ENCODE data around the gene NUDT4. TPM values are rescaled to one million over a fixed set of nuclear protein-coding genes. Genes with fewer than 3 reads are reported as not detected.

The NUDT4 gene
- total RNA-seq, 3 donors from 2014 or later (not counting 1 experiment from before 2014, with no cell fraction given): 51.6 to 61.5 (median 52.2) TPM

- H3K9me3 ChIP-seq (ENCODE audit: control insufficient read depth, insufficient read depth, low read length): no peaks in the 10 kb centered on the region
- 94% methylated on average over 3 of the region's 3 CpGs for WGBS (ENCODE audit: insufficient coverage)
- peaks cover 8% of the 10 kb centered on the region for H3K4me1 ChIP-seq (ENCODE audit: control insufficient read depth, insufficient read depth, low read length)
- peaks cover 0 to 6% of the 10 kb centered on the region in 2 donors for H3K27me3 Mint-ChIP-seq (ENCODE audit: low read depth in 2 of 2)
- intact Hi-C loops (cut with micrococcal nuclease): no loop called here
- DNase-seq (no peak), ATAC-seq (no peak)
- no peak for TF ChIP-seq CTCF (IDR thresholded peaks at IDR 0.05)
- H3K36me3 ChIP-seq (ENCODE audit: control insufficient read depth, insufficient read depth, low read length): no peaks in the 10 kb centered on the region
- H3K36me3 Mint-ChIP-seq: no peaks in the 10 kb centered on the region
- no peaks in the 10 kb centered on the region for H3K27me3 ChIP-seq (ENCODE audit: control insufficient read depth, insufficient read depth, low read length)
- H3K4me3 ChIP-seq (ENCODE audit: low read length): no peak overlapping the region
- H3K27ac Mint-ChIP-seq: no peak overlapping the region
- no peak overlapping the region for H3K4me3 Mint-ChIP-seq
- no peak overlapping the region for H3K27ac ChIP-seq (ENCODE audit: low read length)
- peaks cover 4 to 8% of the 10 kb centered on the region in 2 donors for H3K4me1 Mint-ChIP-seq
- no peaks in the 10 kb centered on the region for H3K9me3 Mint-ChIP-seq
Observed at GRCh38 chr12:93368766-93369165, 9.0 kb upstream of the NUDT4 start.

DNA sequence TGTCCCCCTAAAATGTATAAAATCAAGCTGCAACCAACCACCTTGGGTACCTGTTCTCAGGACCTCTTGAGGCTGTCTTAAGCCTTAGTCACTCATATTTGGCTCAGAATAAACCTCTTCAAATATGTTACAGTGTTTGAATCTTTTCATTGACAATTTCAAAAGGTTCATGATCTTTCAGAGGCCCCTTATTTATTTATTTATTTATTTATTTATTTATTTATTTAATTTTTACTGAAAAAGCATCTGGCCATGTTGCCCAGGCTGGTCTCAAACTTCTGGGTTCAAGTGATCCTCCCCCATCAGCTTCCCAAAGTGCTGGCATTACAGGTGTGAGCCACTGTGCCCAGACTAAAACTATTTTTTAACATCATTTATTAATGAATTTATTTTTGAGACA, 8.2 kb upstream of the NUDT4 start:
- Histone ChIP-seq H3K27me3 (ENCODE audit: control insufficient read depth, insufficient read depth, low read length) (no peaks in the 10 kb centered on the region), H3K36me3 (ENCODE audit: control insufficient read depth, insufficient read depth, low read length) (no peaks in the 10 kb centered on the region), H3K4me3 (ENCODE audit: low read length) (no peak overlapping the region), H3K4me1 (ENCODE audit: control insufficient read depth, insufficient read depth, low read length) (peaks cover under 1% of the 10 kb centered on the region), H3K27ac (ENCODE audit: low read length) (no peak overlapping the region), H3K9me3 (ENCODE audit: control insufficient read depth, insufficient read depth, low read length) (no peaks in the 10 kb centered on the region)
- intact Hi-C loops (cut with micrococcal nuclease): no loop called here
- Mint-ChIP-seq H3K4me1 (peaks cover 0 to under 1% of the 10 kb centered on the region in 2 donors), H3K9me3 (no peaks in the 10 kb centered on the region), H3K27ac (no peak overlapping the region), H3K27me3 (ENCODE audit: low read depth in 2 of 2) (peaks cover 0 to 7% of the 10 kb centered on the region in 2 donors), H3K4me3 (no peak overlapping the region), H3K36me3 (no peaks in the 10 kb centered on the region)
- TF ChIP-seq CTCF (IDR thresholded peaks at IDR 0.05): no peak
- DNase-seq: no peak
- no peak for ATAC-seq

DNA sequence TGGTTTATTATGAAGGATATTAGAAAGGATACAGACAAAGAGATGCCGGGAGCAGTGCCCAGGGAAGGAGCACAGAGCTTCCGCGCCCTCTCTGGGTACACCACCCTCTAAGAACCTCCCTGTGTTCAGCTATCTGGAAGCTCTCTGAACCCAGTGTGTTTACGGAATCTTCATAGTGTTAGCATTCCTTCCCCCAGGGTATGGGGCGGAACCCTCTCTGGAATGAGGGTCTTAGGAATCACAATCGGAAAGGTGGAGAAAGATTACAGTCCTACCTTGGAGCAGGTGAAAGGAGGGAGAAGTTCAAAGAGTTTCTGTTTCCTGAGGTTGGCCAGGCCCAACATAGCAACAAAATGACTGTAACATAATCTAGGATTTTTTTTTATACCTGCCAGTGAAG, 6.8 kb upstream of the NUDT4 start:
- H3K9me3 Mint-ChIP-seq: no peaks in the 10 kb centered on the region
- H3K27ac Mint-ChIP-seq: no peak overlapping the region
- H3K27ac ChIP-seq (ENCODE audit: low read length): no peak overlapping the region
- no peaks in the 10 kb centered on the region for H3K27me3 ChIP-seq (ENCODE audit: control insufficient read depth, insufficient read depth, low read length)
- H3K4me1 ChIP-seq (ENCODE audit: control insufficient read depth, insufficient read depth, low read length): no peaks in the 10 kb centered on the region
- no peaks in the 10 kb centered on the region for H3K9me3 ChIP-seq (ENCODE audit: control insufficient read depth, insufficient read depth, low read length)
- no peaks in the 10 kb centered on the region for H3K36me3 Mint-ChIP-seq
- DNase-seq (no peak), ATAC-seq (no peak)
- no peak overlapping the region for H3K4me3 Mint-ChIP-seq
- H3K4me1 Mint-ChIP-seq: no peaks in the 10 kb centered on the region
- WGBS (ENCODE audit: insufficient coverage): 98% methylated on average over 6 of the region's 6 CpGs
- H3K4me3 ChIP-seq (ENCODE audit: low read length): no peak overlapping the region
- no peak for TF ChIP-seq CTCF (IDR thresholded peaks at IDR 0.05)
- H3K36me3 ChIP-seq (ENCODE audit: control insufficient read depth, insufficient read depth, low read length): no peaks in the 10 kb centered on the region
- H3K27me3 Mint-ChIP-seq (ENCODE audit: low read depth in 2 of 2): peaks cover 0 to 7% of the 10 kb centered on the region in 2 donors
- intact Hi-C loops (cut with micrococcal nuclease): no loop called here

DNA sequence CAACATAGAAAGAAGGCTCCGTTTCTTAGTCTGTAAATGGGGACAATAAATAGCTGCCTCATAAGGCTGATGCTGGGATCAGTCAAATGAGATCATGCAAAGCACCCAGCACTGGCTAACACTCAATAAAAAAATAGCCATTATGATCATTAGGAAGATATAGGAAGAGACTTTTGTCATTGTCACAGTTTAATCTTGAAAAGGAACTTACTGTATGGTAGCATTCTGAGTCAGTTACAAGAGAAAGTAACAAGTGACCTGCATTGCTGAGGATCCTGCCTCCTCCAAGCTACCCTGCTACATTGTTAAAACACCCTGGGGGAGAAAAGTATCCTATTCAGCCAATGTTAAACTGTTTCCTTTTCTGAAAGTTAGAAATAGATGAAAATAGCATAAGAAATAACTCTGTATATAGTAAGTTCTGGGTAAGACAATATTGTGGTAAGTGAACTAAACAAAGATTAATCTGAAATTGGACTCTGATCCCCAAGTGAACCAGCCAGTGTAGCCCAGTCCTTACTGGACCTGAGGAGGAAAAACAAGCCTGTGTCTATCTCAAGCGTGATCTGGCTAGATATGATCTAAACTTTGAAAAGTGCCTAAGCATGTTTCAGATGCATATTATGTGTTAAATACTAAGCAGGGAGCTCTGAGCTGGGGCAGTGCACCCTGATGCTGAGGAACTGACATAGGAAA, 3.6 kb upstream of the NUDT4 start:
- intact Hi-C loops (cut with micrococcal nuclease): no loop called here
- H3K4me1 ChIP-seq (ENCODE audit: control insufficient read depth, insufficient read depth, low read length): peaks cover 8% of the 10 kb centered on the region
- no peak overlapping the region for H3K4me3 ChIP-seq (ENCODE audit: low read length)
- H3K27ac ChIP-seq (ENCODE audit: low read length): no peak overlapping the region
- H3K36me3 ChIP-seq (ENCODE audit: control insufficient read depth, insufficient read depth, low read length): no peaks in the 10 kb centered on the region
- peaks cover 0 to 7% of the 10 kb centered on the region in 2 donors for H3K27me3 Mint-ChIP-seq (ENCODE audit: low read depth in 2 of 2)
- H3K36me3 Mint-ChIP-seq: no peaks in the 10 kb centered on the region
- WGBS (ENCODE audit: insufficient coverage): 95% methylated on average over 1 of the region's 2 CpGs
- ATAC-seq (no peak), DNase-seq (no peak)
- H3K27me3 ChIP-seq (ENCODE audit: control insufficient read depth, insufficient read depth, low read length): no peaks in the 10 kb centered on the region
- no peak overlapping the region for H3K27ac Mint-ChIP-seq
- H3K9me3 Mint-ChIP-seq: no peaks in the 10 kb centered on the region
- H3K4me1 Mint-ChIP-seq: peaks cover 6 to 12% of the 10 kb centered on the region in 2 donors
- no peaks in the 10 kb centered on the region for H3K9me3 ChIP-seq (ENCODE audit: control insufficient read depth, insufficient read depth, low read length)
- no peak for TF ChIP-seq CTCF (IDR thresholded peaks at IDR 0.05)
- no peak overlapping the region for H3K4me3 Mint-ChIP-seq
